ENCODE measurements around the gene IL36RN. TPM values are rescaled to one million over a fixed set of nuclear protein-coding genes. Genes with fewer than 3 reads are reported as not detected.

Gene IL36RN
- total and polyA plus RNA-seq, 2 donors from 2014 or later = not detected

- H3K27me3 ChIP-seq (ENCODE audit: control insufficient read depth, insufficient read depth, low read length) = no peaks in the 10 kb centered on the region
- intact Hi-C loops (cut with DNase I) = no loop called here
- H3K27ac ChIP-seq (ENCODE audit: low read depth in 2 of 2, low read length in 2 of 2) = no peak overlapping the region
- H3K4me3 ChIP-seq (ENCODE audit: low read length in 3 of 3) = no peak overlapping the region
- H3K4me1 ChIP-seq (ENCODE audit: control insufficient read depth in 2 of 3, insufficient read depth in 2 of 3, low read depth in 1 of 3, low read length in 3 of 3) = no peaks in the 10 kb centered on the region
- FAIRE-seq = no peak
- no peak overlapping the region for H3K9ac ChIP-seq (ENCODE audit: low read length in 3 of 3)
- no peak for TF ChIP-seq CTCF (IDR thresholded peaks at IDR 0.05; ENCODE audit: borderline replicate concordance, extremely low read depth, insufficient read depth)
- no peak for DNase-seq
- no peaks in the 10 kb centered on the region for H3K36me3 ChIP-seq (ENCODE audit: control insufficient read depth in 2 of 3, insufficient read depth in 3 of 3, low read length in 3 of 3)
- no peaks in the 10 kb centered on the region for H3K9me3 ChIP-seq (ENCODE audit: control insufficient read depth in 2 of 3, insufficient read depth in 1 of 3, low read length in 3 of 3)
Measured at GRCh38 chr2:113088213-113088992, 29.4 kb downstream of the IL36RN start.

- DNase-seq = no peak
- no peaks in the 10 kb centered on the region for H3K9me3 ChIP-seq (ENCODE audit: control insufficient read depth in 2 of 3, insufficient read depth in 1 of 3, low read length in 3 of 3)
- no peak for FAIRE-seq
- H3K4me3 ChIP-seq (ENCODE audit: low read length in 3 of 3) = no peak overlapping the region
- no peaks in the 10 kb centered on the region for H3K27me3 ChIP-seq (ENCODE audit: control insufficient read depth, insufficient read depth, low read length)
- no peaks in the 10 kb centered on the region for H3K4me1 ChIP-seq (ENCODE audit: control insufficient read depth in 2 of 3, insufficient read depth in 2 of 3, low read depth in 1 of 3, low read length in 3 of 3)
- intact Hi-C loops (cut with DNase I) = no loop called here
- H3K9ac ChIP-seq (ENCODE audit: low read length in 3 of 3) = no peak overlapping the region
- TF ChIP-seq CTCF (IDR thresholded peaks at IDR 0.05; ENCODE audit: borderline replicate concordance, extremely low read depth, insufficient read depth) = no peak
- H3K36me3 ChIP-seq (ENCODE audit: control insufficient read depth in 2 of 3, insufficient read depth in 3 of 3, low read length in 3 of 3) = no peaks in the 10 kb centered on the region
- no peak overlapping the region for H3K27ac ChIP-seq (ENCODE audit: low read depth in 2 of 2, low read length in 2 of 2)
Measured at GRCh38 chr2:113089916-113090315, 30.9 kb downstream of the IL36RN start.

- no peaks in the 10 kb centered on the region for H3K4me1 ChIP-seq (ENCODE audit: control insufficient read depth in 2 of 3, insufficient read depth in 2 of 3, low read depth in 1 of 3, low read length in 3 of 3)
- intact Hi-C loops (cut with DNase I) = no loop called here
- H3K27ac ChIP-seq (ENCODE audit: low read depth in 2 of 2, low read length in 2 of 2) = no peak overlapping the region
- TF ChIP-seq CTCF (IDR thresholded peaks at IDR 0.05; ENCODE audit: borderline replicate concordance, extremely low read depth, insufficient read depth) = no peak
- no peaks in the 10 kb centered on the region for H3K9me3 ChIP-seq (ENCODE audit: control insufficient read depth in 2 of 3, insufficient read depth in 1 of 3, low read length in 3 of 3)
- no peaks in the 10 kb centered on the region for H3K27me3 ChIP-seq (ENCODE audit: control insufficient read depth, insufficient read depth, low read length)
- H3K9ac ChIP-seq (ENCODE audit: low read length in 3 of 3) = no peak overlapping the region
- H3K4me3 ChIP-seq (ENCODE audit: low read length in 3 of 3) = no peak overlapping the region
- no peak for DNase-seq
- FAIRE-seq = no peak
- no peaks in the 10 kb centered on the region for H3K36me3 ChIP-seq (ENCODE audit: control insufficient read depth in 2 of 3, insufficient read depth in 3 of 3, low read length in 3 of 3)
Measured at GRCh38 chr2:113091231-113091896, 32.4 kb downstream of the IL36RN start.
